ENCODE results near the gene LTO1.

The LTO1 gene

GRCh38 chr11:69666261-69666660 is 8.9 kb downstream of the LTO1 start:
- Histone ChIP-seq H3K27me3 (no peaks in the 10 kb centered on the region), H3K4me1 (peaks cover 16 to 77% (median 70%) of the 10 kb centered on the region in 10 experiments), H3K4me3 (no peak overlapping the region), H3K9ac (no peak overlapping the region), H3K27ac (no peak overlapping the region), H3K36me3 (peaks cover 34 to 80% (median 63%) of the 10 kb centered on the region in 11 experiments), H3K9me3 (replicated peaks in 1 of 11) (no peaks in the 10 kb centered on the region), H4K20me1 (peaks cover 40 to 100% (median 85%) of the 10 kb centered on the region in 11 experiments; a peak in 21 of 22 replicates), H3K4me2 (no peak overlapping the region)
- TF ChIP-seq Cebpa-rat (IDR thresholded peaks at IDR 0.05), result no peak

GRCh38 chr11:69665669-69666068 is 9.5 kb downstream of the LTO1 start:
- H3K9ac ChIP-seq, result no peak overlapping the region
- no peak overlapping the region for H3K27ac ChIP-seq
- H3K4me1 ChIP-seq, result peaks cover 16 to 79% (median 71%) of the 10 kb centered on the region in 10 experiments
- H3K27me3 ChIP-seq, result no peaks in the 10 kb centered on the region
- H3K36me3 ChIP-seq, result peaks cover 28 to 80% (median 59%) of the 10 kb centered on the region in 11 experiments
- no peak overlapping the region for H3K4me2 ChIP-seq
- no peaks in the 10 kb centered on the region for H3K9me3 ChIP-seq (replicated peaks in 1 of 11)
- no peak overlapping the region for H3K4me3 ChIP-seq
- peaks cover 40 to 100% (median 83%) of the 10 kb centered on the region in 11 experiments; a peak in 21 of 22 replicates for H4K20me1 ChIP-seq
- no peak for TF ChIP-seq Cebpa-rat (IDR thresholded peaks at IDR 0.05)

- H3K36me3 ChIP-seq, result peaks cover 24 to 76% (median 53%) of the 10 kb centered on the region in 11 experiments
- H3K27me3 ChIP-seq, result no peaks in the 10 kb centered on the region
- no peak overlapping the region for H3K27ac ChIP-seq
- H3K9ac ChIP-seq, result peak overlapping the region in 2 of 11 experiments; percentile 7; a peak in 1 of 22 replicates
- no peaks in the 10 kb centered on the region for H3K9me3 ChIP-seq (replicated peaks in 1 of 11)
- H3K4me3 ChIP-seq, result no peak overlapping the region
- H4K20me1 ChIP-seq, result peaks cover 38 to 94% (median 76%) of the 10 kb centered on the region in 11 experiments; a peak in 21 of 22 replicates
- peak overlapping the region in 9 of 11 experiments; percentile 15 to 77 (median 61); a peak in 17 of 22 replicates for H3K4me2 ChIP-seq
- H3K4me1 ChIP-seq, result peaks cover 16 to 71% (median 64%) of the 10 kb centered on the region in 10 experiments
- TF ChIP-seq Cebpa-rat (IDR thresholded peaks at IDR 0.05), result no peak
Measured at GRCh38 chr11:69664901-69665300, 10.3 kb downstream of the LTO1 start.

- Histone ChIP-seq H3K27ac (no peak overlapping the region), H3K4me3 (no peak overlapping the region), H3K27me3 (no peaks in the 10 kb centered on the region), H4K20me1 (peaks cover 31 to 93% (median 69%) of the 10 kb centered on the region in 11 experiments; a peak in 21 of 22 replicates), H3K4me1 (peaks cover 16 to 65% (median 61%) of the 10 kb centered on the region in 10 experiments), H3K4me2 (peak overlapping the region in 9 of 11 experiments; percentile 15 to 77 (median 61); a peak in 16 of 22 replicates), H3K36me3 (peaks cover 17 to 69% (median 47%) of the 10 kb centered on the region in 11 experiments), H3K9me3 (replicated peaks in 1 of 11) (no peaks in the 10 kb centered on the region), H3K9ac (no peak overlapping the region)
- TF ChIP-seq Cebpa-rat (IDR thresholded peaks at IDR 0.05), result no peak
Measured at GRCh38 chr11:69664103-69664775, 10.9 kb downstream of the LTO1 start.

- Histone ChIP-seq H3K27me3 (no peaks in the 10 kb centered on the region), H3K9me3 (replicated peaks in 1 of 11) (no peaks in the 10 kb centered on the region), H4K20me1 (peaks cover 31 to 85% (median 63%) of the 10 kb centered on the region in 11 experiments; a peak in 21 of 22 replicates), H3K4me3 (no peak overlapping the region), H3K4me1 (peaks cover 16 to 56% (median 52%) of the 10 kb centered on the region in 10 experiments), H3K9ac (no peak overlapping the region), H3K36me3 (peaks cover 12 to 61% (median 42%) of the 10 kb centered on the region in 11 experiments; a peak in 20 of 22 replicates), H3K27ac (no peak overlapping the region), H3K4me2 (peak overlapping the region in 8 of 11 experiments; percentile 62 to 85 (median 72); a peak in 16 of 22 replicates)
- TF ChIP-seq Cebpa-rat (IDR thresholded peaks at IDR 0.05), result no peak
Measured at GRCh38 chr11:69663326-69663725, 11.8 kb downstream of the LTO1 start.

- no peaks in the 10 kb centered on the region for H3K9me3 ChIP-seq (replicated peaks in 1 of 11)
- H3K4me2 ChIP-seq, result peak overlapping the region; percentile 59 to 91 (median 73); a peak in 21 of 22 replicates
- 0 out of 22 replicates have a peak overlapping the region, but pooled peaks of 2 of the 11 experiments have one; percentile 5 to 65 for H3K9ac ChIP-seq
- no peaks in the 10 kb centered on the region for H3K27me3 ChIP-seq
- no peak for TF ChIP-seq Cebpa-rat (IDR thresholded peaks at IDR 0.05)
- peaks cover 31 to 80% (median 58%) of the 10 kb centered on the region in 11 experiments; a peak in 21 of 22 replicates for H4K20me1 ChIP-seq
- H3K27ac ChIP-seq, result peak overlapping the region in 1 of 11 experiments; percentile 1; a peak in 1 of 22 replicates
- peaks cover 16 to 51% (median 47%) of the 10 kb centered on the region in 10 experiments for H3K4me1 ChIP-seq
- H3K4me3 ChIP-seq, result no peak overlapping the region
- H3K36me3 ChIP-seq, result peaks cover 10 to 56% (median 36%) of the 10 kb centered on the region in 11 experiments; a peak in 20 of 22 replicates
Measured at GRCh38 chr11:69662806-69663205, 12.3 kb downstream of the LTO1 start.

- Histone ChIP-seq H3K27ac (0 out of 22 replicates have a peak overlapping the region, but pooled peaks of 3 of the 11 experiments have one; percentile 1 to 27 (median 1)), H3K4me3 (no peak overlapping the region), H4K20me1 (peaks cover 31 to 78% (median 53%) of the 10 kb centered on the region in 11 experiments; a peak in 21 of 22 replicates), H3K9me3 (replicated peaks in 1 of 11) (no peaks in the 10 kb centered on the region), H3K4me1 (peaks cover 16 to 50% (median 44%) of the 10 kb centered on the region in 10 experiments), H3K36me3 (peaks cover 6 to 50% (median 30%) of the 10 kb centered on the region in 11 experiments; a peak in 20 of 22 replicates), H3K9ac (peak overlapping the region in 4 of 11 experiments; percentile 6 to 65 (median 26); a peak in 4 of 22 replicates), H3K4me2 (peak overlapping the region; percentile 59 to 91 (median 73)), H3K27me3 (no peaks in the 10 kb centered on the region)
- no peak for TF ChIP-seq Cebpa-rat (IDR thresholded peaks at IDR 0.05)
Measured at GRCh38 chr11:69662021-69662698, 13.0 kb downstream of the LTO1 start.

- no peak overlapping the region for H3K4me3 ChIP-seq
- peaks cover 16 to 50% (median 44%) of the 10 kb centered on the region in 10 experiments for H3K4me1 ChIP-seq
- no peak for TF ChIP-seq Cebpa-rat (IDR thresholded peaks at IDR 0.05)
- H3K9me3 ChIP-seq (replicated peaks in 1 of 11), result no peaks in the 10 kb centered on the region
- peak overlapping the region; percentile 59 to 91 (median 73); a peak in 18 of 22 replicates for H3K4me2 ChIP-seq
- no peaks in the 10 kb centered on the region for H3K27me3 ChIP-seq
- H4K20me1 ChIP-seq, result peaks cover 31 to 76% (median 52%) of the 10 kb centered on the region in 11 experiments; a peak in 21 of 22 replicates
- H3K9ac ChIP-seq, result no peak overlapping the region; a peak in 1 of 22 replicates
- H3K27ac ChIP-seq, result no peak overlapping the region
- H3K36me3 ChIP-seq, result peaks cover 6 to 42% (median 22%) of the 10 kb centered on the region in 11 experiments; a peak in 20 of 22 replicates
Measured at GRCh38 chr11:69661413-69661715, 13.8 kb downstream of the LTO1 start.

Data from BLaER1 treated with 17β-estradiol and CSF1 and Interleukin-3, amounts not matched to agents 10 nM and 100 nM (cell line).